IgD-negative memory B cell (primary cell): ENCODE data around the gene BIRC3. TPM values are rescaled to one million over a fixed set of nuclear protein-coding genes. Genes with fewer than 3 reads are reported as not detected.
A peak's percentile ranks its signal among the peaks of the same experiment; 100 is the strongest.
"Not testable (repeated sequence)": the region's sequence is repeated elsewhere in the genome, so short reads cannot be mapped to it uniquely, and the experiment has no call there.

Experiments used
- H3K27ac Mint-ChIP-seq, 3 donors: one replicate each; pipeline ENCODE4 v1.8.0; 2020 to 2022; ENCODE audit warnings: mild to moderate bottlenecking in 3 of 3, mixed read lengths in 3 of 3, moderate library complexity in 1 of 3
- H3K27me3 Mint-ChIP-seq: one replicate; pipeline ENCODE4 v1.8.0; 2021; ENCODE audit warnings: mixed read lengths
- H3K36me3 Mint-ChIP-seq: one replicate; pipeline ENCODE4 v1.8.0; 2020; ENCODE audit warnings: mild to moderate bottlenecking, mixed read lengths
- H3K4me1 Mint-ChIP-seq, 3 donors: one replicate each; pipeline ENCODE4 v1.8.0; 2020 to 2022; ENCODE audit warnings: mixed read lengths in 3 of 3, mild to moderate bottlenecking in 1 of 3
- H3K4me3 Mint-ChIP-seq, 4 donors: one replicate each; pipeline ENCODE4 v1.8.0; 2020 to 2022; ENCODE audit warnings: mild to moderate bottlenecking in 4 of 4, mixed read lengths in 4 of 4, moderate library complexity in 3 of 4
- H3K9me3 Mint-ChIP-seq, 3 donors: one replicate each; pipeline ENCODE4 v1.8.0; 2020 to 2021; ENCODE audit warnings: mixed read lengths in 3 of 3, mild to moderate bottlenecking in 1 of 3
- polyA plus RNA-seq: library from polyadenylated mRNA; unstranded; fragments of 300-500 nt; fragmentation: Illumina TruSeq; gene quantifications from one replicate; pipeline ENCODE4 v1.2.3, GENCODE V29; 2021

Gene BIRC3
- polyA plus RNA-seq, 1 donor from 2014 or later: 158 TPM

DNA sequence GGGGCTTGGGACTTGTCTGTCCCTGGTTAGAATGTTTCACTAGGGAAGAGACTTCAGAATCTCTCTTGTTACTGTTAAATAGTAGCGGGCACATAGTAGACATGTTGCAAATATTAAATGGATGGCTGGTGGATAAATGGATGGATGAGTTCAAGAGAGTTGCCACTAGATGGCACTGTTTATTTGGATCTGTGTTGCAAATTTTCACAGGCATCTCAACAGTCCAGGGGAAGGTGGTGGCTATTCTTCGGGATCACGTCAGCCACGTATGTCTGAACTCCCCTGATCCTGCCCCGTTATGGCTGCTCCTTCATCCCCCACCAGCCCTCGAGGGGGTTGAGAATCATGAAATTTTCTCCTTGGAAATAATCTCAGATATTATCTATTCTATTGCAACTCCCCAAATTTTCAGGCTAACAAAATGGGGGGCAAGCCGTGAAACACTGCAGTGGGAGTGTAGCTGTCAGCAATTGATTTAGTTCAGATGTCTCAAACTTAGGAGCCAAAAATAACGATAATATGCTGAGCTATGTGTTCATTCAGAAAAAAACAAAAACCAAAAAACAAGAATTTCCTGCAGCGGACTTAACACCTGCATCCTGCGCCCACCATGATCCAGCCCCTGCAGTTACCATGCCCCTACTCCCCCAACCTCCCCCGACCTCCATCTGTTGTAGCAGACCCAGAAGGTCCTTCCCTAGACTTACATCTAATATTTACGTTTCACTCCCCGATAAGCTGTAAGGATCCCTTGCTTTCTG, 29.1 kb upstream of the BIRC3 start:
- H3K4me1 Mint-ChIP-seq: peaks cover 15 to 34% (median 20%) of the 10 kb centered on the region in 3 donors
- no peaks in the 10 kb centered on the region for H3K9me3 Mint-ChIP-seq
- no peaks in the 10 kb centered on the region for H3K36me3 Mint-ChIP-seq
- H3K27ac Mint-ChIP-seq: peak overlapping the region; percentile 6 to 67 (median 21)
- H3K4me3 Mint-ChIP-seq: peak overlapping the region; percentile 1 to 82 (median 48)
- H3K27me3 Mint-ChIP-seq: peaks cover 1% of the 10 kb centered on the region

DNA sequence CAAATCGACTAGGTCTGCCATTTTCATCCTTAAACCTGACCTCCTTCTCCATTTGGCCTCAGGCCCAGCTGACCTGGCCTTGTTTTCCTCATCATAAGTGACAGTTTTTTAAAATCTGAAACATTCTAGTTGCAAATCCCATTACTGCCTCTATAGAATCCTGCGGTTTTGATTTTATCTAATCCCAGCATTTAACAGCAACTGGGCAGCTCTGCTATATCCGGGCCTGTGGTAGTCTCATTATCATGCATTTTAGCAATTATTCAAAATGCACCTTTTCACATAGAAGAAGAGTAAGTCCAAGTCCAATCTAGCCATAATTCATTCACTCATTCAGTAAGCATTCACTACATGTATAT, 28.6 kb upstream of the BIRC3 start:
- peak overlapping the region in 2 of 4 donors; percentile 1 to 30 for H3K4me3 Mint-ChIP-seq
- H3K27me3 Mint-ChIP-seq: peaks cover 1% of the 10 kb centered on the region
- H3K36me3 Mint-ChIP-seq: no peaks in the 10 kb centered on the region
- H3K27ac Mint-ChIP-seq: peak overlapping the region in 1 of 3 donors; percentile 24
- H3K4me1 Mint-ChIP-seq: peaks cover 15 to 34% (median 20%) of the 10 kb centered on the region in 3 donors
- H3K9me3 Mint-ChIP-seq: no peaks in the 10 kb centered on the region

DNA sequence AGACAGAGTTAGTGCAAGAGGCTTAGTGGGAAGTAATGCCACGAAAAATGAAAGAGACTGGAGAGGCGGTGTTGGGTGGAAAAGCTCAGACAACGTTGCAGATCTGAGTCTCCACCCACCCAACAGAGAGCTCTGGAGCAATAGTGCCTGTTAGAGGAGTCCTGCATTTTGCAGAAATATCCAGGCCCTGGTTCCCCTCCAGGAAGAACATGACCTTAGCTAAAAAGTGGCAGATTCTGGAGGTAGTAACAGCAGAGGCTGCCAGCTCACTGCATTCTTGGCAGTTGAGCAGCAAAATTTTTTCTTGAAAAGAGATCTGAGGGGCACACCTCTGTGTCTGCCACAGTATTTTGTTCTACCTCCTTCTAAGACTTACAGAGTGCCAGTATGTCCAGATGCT, 27.7 kb upstream of the BIRC3 start:
- peaks cover 21 to 40% (median 24%) of the 10 kb centered on the region in 3 donors for H3K4me1 Mint-ChIP-seq
- H3K27ac Mint-ChIP-seq: peak overlapping the region in 1 of 3 donors; percentile 81
- H3K9me3 Mint-ChIP-seq: no peaks in the 10 kb centered on the region
- H3K36me3 Mint-ChIP-seq: no peaks in the 10 kb centered on the region
- peaks cover 1% of the 10 kb centered on the region for H3K27me3 Mint-ChIP-seq
- no peak overlapping the region for H3K4me3 Mint-ChIP-seq

DNA sequence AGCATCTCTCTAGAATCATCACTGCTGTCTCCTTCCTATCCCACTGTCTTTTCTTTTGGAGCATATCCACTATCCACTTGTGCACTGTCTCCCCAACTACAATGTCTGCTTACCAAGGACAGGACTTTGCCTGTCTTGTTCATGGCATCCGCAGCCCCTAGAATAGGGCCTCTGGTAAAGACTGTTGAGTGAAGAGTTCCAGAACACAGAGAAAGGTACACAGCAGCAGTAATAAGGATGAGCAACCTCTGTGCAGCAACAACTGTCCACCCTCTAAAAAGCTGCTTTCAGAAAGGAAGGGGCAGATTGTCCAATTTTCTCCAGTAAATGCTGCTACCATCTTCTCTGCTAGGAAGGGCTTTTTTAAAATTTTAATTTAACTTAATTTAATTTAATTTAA, 25.5 kb upstream of the BIRC3 start:
- Mint-ChIP-seq H3K27me3 (peaks cover 1% of the 10 kb centered on the region), H3K4me3 (peak overlapping the region in 1 of 4 donors; percentile 3), H3K9me3 (no peaks in the 10 kb centered on the region), H3K27ac (peak overlapping the region in 2 of 3 donors; percentile 3 to 73), H3K4me1 (peaks cover 35 to 51% (median 37%) of the 10 kb centered on the region in 3 donors), H3K36me3 (no peaks in the 10 kb centered on the region)

DNA sequence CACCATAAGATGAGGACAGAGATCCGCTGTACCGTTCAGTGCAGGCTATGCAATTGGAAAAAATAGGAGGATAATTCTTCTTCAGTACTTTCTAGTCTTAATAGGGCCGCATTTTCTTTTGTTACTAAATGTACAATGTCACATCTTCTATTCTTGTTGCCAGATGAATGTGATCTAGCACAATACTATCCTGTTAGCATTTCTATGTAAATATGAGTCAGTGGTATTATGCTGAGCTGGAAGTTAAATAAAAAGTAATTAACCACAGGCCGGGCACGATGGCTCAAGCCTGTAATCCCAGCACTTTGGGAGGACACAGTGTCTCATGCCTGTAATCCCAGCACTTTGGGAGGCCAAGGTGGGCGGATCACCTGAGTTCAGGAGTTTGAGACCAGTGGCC, 24.4 kb upstream of the BIRC3 start:
- Mint-ChIP-seq H3K36me3 (no peaks in the 10 kb centered on the region), H3K9me3 (peaks cover 0 to 2% (median 0%) of the 10 kb centered on the region in 3 donors), H3K4me1 (peaks cover 32 to 47% (median 35%) of the 10 kb centered on the region in 3 donors), H3K27me3 (peaks cover 1% of the 10 kb centered on the region), H3K27ac (peak overlapping the region in 2 of 3 donors; percentile 47 to 91), H3K4me3 (peak overlapping the region in 2 of 4 donors; percentile 20 to 44)

DNA sequence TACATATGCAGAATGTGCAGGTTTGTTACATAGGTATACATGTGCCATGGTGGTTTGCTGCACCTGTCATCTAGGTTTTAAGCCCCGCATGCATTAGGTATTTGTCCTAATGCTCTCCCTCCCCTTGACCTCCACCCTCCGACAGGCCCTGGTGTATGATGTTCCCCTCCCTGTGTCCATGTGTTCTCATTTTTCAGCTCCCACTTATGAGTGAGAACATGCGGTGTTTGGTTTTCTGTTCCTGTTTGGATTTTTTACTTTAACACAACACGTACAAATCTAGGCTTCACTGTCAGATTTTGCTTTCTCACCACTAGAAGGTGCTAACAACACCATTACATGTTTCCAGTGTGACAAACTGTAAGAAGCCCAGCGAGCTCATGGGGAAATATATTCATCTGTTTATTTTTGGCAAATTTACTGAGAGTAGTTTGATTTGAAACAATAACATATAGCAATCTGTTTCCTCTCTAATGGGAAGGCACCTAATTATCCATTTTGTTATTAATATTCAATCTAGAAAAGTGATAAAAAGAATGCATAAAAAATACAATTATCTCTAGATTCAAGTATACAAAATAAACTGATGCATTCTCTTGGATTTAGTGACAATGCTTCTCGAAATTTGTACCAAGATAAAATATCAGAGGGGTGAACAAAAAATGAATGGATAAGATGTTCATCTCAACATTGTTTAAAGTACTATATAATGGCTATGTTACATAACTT, 23.2 kb upstream of the BIRC3 start:
- Mint-ChIP-seq H3K36me3 (peaks cover 2% of the 10 kb centered on the region), H3K27me3 (peaks cover 1% of the 10 kb centered on the region), H3K27ac (peak overlapping the region; percentile 26 to 91 (median 88)), H3K4me1 (peaks cover 37 to 48% (median 38%) of the 10 kb centered on the region in 3 donors), H3K4me3 (peak overlapping the region; percentile 28 to 93 (median 83)), H3K9me3 (peaks cover 0 to 2% (median 0%) of the 10 kb centered on the region in 3 donors)

DNA sequence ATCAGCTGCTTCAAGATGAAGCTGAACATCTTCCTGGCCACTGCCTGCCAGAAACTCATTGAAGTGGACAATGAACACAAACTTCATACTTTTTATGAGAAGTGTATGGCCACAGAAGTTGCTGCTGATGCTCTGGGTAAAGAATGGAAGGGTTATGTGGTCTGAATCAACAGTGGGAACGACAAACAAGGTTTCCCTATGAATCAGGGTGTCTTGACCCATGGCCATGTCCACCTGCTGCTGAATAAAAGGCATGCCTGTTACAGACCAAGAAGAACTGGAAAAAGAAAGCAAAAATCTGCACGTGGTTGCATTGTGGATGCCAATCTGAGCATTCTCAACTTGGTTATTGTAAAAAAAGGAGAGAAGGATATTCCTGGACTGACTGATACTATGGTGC, 22.2 kb upstream of the BIRC3 start:
- H3K4me1 Mint-ChIP-seq: peaks cover 38 to 47% (median 43%) of the 10 kb centered on the region in 3 donors
- peak overlapping the region; percentile 54 to 85 (median 66) for H3K4me3 Mint-ChIP-seq
- H3K9me3 Mint-ChIP-seq: peaks cover 0 to 2% (median 0%) of the 10 kb centered on the region in 3 donors
- H3K36me3 Mint-ChIP-seq: peaks cover 2% of the 10 kb centered on the region
- peaks cover 1% of the 10 kb centered on the region for H3K27me3 Mint-ChIP-seq
- H3K27ac Mint-ChIP-seq: peak overlapping the region; percentile 63 to 93 (median 91)

DNA sequence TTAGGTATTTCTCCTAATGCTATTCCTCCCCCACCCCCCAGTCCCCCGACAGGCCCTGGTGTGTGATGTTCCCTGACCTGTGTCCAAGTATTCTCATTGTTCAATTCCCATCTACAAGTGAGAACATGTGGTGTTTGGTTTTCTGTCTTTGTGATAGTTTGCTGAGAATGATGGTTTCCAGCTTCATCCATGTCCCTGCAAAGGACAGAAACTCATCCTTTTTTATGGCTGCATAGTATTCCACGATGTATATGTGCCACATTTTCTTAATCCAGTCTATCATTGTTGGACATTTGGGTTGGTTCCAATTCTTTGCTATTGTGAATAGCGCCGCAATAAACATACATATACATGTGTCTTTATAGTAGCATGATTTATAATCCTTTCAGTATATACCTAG, 20.5 kb upstream of the BIRC3 start:
- Mint-ChIP-seq H3K27ac (peak overlapping the region in 1 of 3 donors; percentile 34), H3K4me1 (peaks cover 45 to 60% (median 58%) of the 10 kb centered on the region in 3 donors), H3K4me3 (peak overlapping the region in 1 of 4 donors; percentile 17)
- H3K9me3 Mint-ChIP-seq, H3K27me3 Mint-ChIP-seq, H3K36me3 Mint-ChIP-seq: not testable (repeated sequence)

DNA sequence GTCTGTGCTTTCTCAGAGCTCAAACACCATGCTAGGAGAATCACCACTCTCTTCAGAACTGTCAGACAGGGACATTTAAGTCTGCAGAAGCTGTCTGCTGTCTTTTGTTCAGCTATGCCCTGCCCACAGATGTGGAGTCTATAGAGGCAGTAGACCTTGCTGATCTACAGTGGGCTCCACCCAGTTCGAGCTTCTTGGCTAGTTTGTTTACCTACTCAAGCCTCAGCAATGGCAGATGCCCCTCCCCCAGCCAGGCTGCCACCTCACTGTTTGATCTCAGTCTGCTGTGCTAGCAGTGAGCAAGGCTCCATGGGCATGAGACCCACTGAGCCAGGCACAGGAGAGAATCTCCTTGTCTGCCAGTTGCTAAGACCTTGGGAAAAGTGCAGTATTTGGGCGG, 16.4 kb upstream of the BIRC3 start:
- H3K36me3 Mint-ChIP-seq, H3K27me3 Mint-ChIP-seq: not testable (repeated sequence)
- peak overlapping the region; percentile 40 to 80 (median 57) for H3K27ac Mint-ChIP-seq
- peaks cover 6 to 19% (median 10%) of the 10 kb centered on the region in 3 donors for H3K9me3 Mint-ChIP-seq
- peaks cover 40 to 68% (median 62%) of the 10 kb centered on the region in 3 donors for H3K4me1 Mint-ChIP-seq
- H3K4me3 Mint-ChIP-seq: peak overlapping the region; percentile 38 to 70 (median 56)

DNA sequence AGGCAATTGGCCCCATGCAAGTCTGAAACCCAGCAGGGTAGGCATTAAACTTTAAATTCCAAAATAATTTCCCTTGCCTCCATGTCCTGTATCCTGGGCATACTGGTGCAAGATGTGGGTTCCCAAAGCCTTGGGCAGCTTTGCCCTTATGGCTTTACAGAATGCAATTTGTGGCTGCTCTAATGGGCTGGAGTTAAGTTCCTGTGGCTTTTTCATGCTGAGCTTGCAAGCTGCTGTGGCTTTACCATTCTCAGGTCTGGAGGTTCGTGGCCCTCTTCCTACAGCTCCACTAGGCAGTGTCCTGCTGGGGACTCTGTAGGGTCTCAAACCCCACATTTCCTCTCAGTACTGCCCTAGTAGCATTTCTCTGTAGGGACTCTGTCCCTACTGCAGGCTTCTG, 15.0 kb upstream of the BIRC3 start:
- H3K27me3 Mint-ChIP-seq: no peaks in the 10 kb centered on the region
- peaks cover 46 to 77% (median 71%) of the 10 kb centered on the region in 3 donors for H3K4me1 Mint-ChIP-seq
- H3K9me3 Mint-ChIP-seq: peaks cover 6 to 19% (median 10%) of the 10 kb centered on the region in 3 donors
- H3K36me3 Mint-ChIP-seq: peaks cover 2% of the 10 kb centered on the region
- H3K27ac Mint-ChIP-seq: peak overlapping the region in 1 of 3 donors; percentile 57
- no peak overlapping the region for H3K4me3 Mint-ChIP-seq

DNA sequence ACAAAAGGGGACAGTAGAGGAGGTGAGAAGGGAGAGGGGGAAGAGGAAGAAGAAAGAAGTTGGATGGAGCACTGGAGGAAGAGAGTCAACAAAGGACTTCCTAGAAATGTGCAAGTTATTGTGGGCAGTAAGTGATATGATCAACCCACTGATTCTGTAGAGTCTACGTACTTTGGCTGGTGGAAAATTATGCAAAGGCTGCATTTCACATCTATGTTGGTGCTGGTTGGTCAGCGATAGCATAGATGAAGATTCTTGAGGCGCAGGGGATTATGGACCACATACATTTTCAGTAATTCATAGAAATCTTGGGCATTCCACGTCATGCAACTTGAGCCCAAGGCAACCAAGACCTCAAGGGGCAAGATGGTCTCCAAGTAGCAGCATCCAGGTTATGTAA, 12.6 kb upstream of the BIRC3 start:
- Mint-ChIP-seq H3K9me3 (peaks cover 8 to 19% (median 8%) of the 10 kb centered on the region in 3 donors), H3K27ac (peak overlapping the region; percentile 80 to 94 (median 84)), H3K4me1 (peaks cover 40 to 68% (median 56%) of the 10 kb centered on the region in 3 donors), H3K36me3 (no peaks in the 10 kb centered on the region), H3K4me3 (peak overlapping the region in 2 of 4 donors; percentile 5 to 16), H3K27me3 (no peaks in the 10 kb centered on the region)

DNA sequence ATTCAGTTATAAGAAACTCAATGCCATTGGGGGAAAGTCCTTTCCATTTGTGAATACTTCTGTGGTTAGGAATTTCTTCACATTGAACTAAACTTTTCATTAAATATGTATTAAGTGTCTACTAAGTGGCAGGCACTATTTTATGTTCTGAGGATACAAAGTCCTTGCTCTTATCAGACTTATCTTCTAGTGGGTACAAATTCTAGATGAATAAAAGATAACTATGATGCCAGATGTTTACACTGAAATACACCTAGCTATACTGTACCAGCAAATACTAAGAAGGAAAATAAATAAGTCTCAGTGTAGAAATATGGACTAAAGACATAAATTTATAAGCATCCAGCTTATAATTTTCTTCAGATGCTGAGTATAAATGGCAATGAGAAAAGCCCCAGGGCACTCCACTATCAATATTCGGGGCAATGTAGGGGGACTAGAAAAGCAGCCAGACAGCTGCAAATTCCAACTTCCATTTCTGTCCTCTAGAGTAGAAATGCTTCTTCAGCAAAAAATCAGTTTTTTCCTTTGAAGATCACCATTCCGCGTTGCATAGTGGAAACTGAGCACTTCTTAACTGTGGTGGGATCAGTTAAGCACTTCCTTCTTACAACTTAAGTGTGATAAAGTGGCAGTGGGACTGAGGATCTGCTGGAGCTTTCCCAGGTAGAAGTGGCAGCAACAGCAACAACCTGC, 11.8 kb upstream of the BIRC3 start:
- peaks cover 36 to 62% (median 48%) of the 10 kb centered on the region in 3 donors for H3K4me1 Mint-ChIP-seq
- peak overlapping the region; percentile 84 to 98 (median 94) for H3K27ac Mint-ChIP-seq
- no peaks in the 10 kb centered on the region for H3K27me3 Mint-ChIP-seq
- peaks cover 8 to 19% (median 9%) of the 10 kb centered on the region in 3 donors for H3K9me3 Mint-ChIP-seq
- H3K4me3 Mint-ChIP-seq: peak overlapping the region in 3 of 4 donors; percentile 19 to 91 (median 68)
- no peaks in the 10 kb centered on the region for H3K36me3 Mint-ChIP-seq

DNA sequence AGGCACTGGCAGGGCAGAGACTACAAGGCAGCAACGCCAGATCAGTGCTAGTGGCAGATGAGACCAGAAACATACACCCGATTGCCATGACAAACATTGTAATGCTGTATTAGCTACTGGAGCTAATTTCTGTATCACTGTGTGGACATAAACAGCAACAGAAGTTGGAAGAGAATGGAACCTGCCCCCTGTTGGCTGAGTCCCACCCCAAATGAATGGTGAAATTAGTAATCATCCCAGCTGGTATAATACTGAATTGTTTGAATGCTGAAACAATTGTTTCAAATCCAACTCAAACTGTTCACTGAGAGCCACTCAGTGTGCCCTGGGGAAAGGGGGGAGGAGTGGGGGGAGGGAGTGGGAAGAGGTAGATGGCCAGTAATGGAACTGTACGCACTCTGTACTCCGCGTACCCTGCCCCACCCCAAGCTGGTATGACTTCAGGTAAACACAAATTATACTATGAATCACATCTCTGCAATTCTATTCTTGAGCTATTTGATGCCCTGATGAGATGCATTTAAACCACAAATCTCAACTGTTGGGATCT, 11.2 kb upstream of the BIRC3 start:
- H3K4me1 Mint-ChIP-seq: peaks cover 35 to 61% (median 46%) of the 10 kb centered on the region in 3 donors
- no peaks in the 10 kb centered on the region for H3K27me3 Mint-ChIP-seq
- H3K4me3 Mint-ChIP-seq: peak overlapping the region; percentile 66 to 91 (median 76)
- peaks cover 8 to 19% (median 9%) of the 10 kb centered on the region in 3 donors for H3K9me3 Mint-ChIP-seq
- peak overlapping the region; percentile 84 to 98 (median 94) for H3K27ac Mint-ChIP-seq
- no peaks in the 10 kb centered on the region for H3K36me3 Mint-ChIP-seq
